H1 (cell line): ENCODE results near the gene UBE4B.

ENCODE experiments used
- CEBPB ChIP-seq: IDR thresholded peaks from 2 replicates; pipeline ENCODE4 v1.6.1; 2012; ENCODE audit warnings: low read depth, low read length
- POLR2AphosphoS5 ChIP-seq: IDR thresholded peaks from 2 replicates; pipeline ENCODE4 v1.6.1; 2011; ENCODE audit warnings: low read depth, low read length
- RAD21 ChIP-seq, 2 experiments: IDR thresholded peaks in 1 of 2; conservative IDR thresholded peaks in 1 of 2; 2 replicates each; pipeline ENCODE4 v1.6.1; 2011; ENCODE audit warnings: low read depth in 2 of 2, low read length in 2 of 2, improper control_type of control experiment in 1 of 2, inconsistent platforms in 1 of 2, mild to moderate bottlenecking in 1 of 2, moderate library complexity in 1 of 2
- SIRT6 ChIP-seq: IDR thresholded peaks from one replicate; pipeline ENCODE4 v1.7.1; 2012; ENCODE audit warnings: low read length, inconsistent platforms
- SP1 ChIP-seq: IDR thresholded peaks from 2 replicates; pipeline ENCODE4 v1.6.1; 2011; ENCODE audit warnings: low read depth, low read length
- TF ChIP-seq, protein P1 (sequence below), 3 experiments: IDR thresholded peaks; 1 replicate in 2 of 3; 2 replicates in 1 of 3; pipeline versions ENCODE4 v1.5.1 to v1.6.1; 2011; ENCODE audit warnings: low read length in 3 of 3, mild to moderate bottlenecking in 3 of 3, inconsistent platforms in 2 of 3, low read depth in 1 of 3, moderate library complexity in 1 of 3; ENCODE audit not compliant: insufficient read depth in 1 of 3; ENCODE audit errors: control extremely low read depth in 1 of 3

DNA sequence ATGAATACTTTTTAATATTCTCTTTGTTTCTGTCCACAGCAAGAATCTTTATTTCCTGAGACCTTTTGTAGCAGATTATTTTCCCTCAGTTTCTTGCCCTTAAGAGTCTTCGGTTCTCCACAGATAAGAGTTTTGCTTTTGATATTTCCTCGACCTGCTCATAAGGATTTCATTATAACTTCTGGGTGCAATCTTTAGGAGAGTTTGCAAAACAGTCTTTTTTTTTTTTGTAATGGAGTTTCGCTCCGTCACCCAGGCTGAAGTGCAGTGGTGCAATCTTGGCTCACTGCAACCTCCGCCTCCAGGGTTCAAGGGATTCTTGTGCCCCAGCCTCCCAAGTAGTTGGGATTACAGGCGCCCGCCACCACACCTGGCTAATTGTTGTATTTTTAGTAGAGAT is 10.1 kb upstream of the UBE4B start:
- TF ChIP-seq, protein P1, sequence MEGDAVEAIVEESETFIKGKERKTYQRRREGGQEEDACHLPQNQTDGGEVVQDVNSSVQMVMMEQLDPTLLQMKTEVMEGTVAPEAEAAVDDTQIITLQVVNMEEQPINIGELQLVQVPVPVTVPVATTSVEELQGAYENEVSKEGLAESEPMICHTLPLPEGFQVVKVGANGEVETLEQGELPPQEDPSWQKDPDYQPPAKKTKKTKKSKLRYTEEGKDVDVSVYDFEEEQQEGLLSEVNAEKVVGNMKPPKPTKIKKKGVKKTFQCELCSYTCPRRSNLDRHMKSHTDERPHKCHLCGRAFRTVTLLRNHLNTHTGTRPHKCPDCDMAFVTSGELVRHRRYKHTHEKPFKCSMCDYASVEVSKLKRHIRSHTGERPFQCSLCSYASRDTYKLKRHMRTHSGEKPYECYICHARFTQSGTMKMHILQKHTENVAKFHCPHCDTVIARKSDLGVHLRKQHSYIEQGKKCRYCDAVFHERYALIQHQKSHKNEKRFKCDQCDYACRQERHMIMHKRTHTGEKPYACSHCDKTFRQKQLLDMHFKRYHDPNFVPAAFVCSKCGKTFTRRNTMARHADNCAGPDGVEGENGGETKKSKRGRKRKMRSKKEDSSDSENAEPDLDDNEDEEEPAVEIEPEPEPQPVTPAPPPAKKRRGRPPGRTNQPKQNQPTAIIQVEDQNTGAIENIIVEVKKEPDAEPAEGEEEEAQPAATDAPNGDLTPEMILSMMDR (IDR thresholded peaks at IDR 0.05; ENCODE audit: control extremely low read depth in 1 of 3, insufficient read depth in 1 of 3, low read depth in 1 of 3, low read length in 3 of 3): no peak
- TF ChIP-seq POLR2AphosphoS5 (no peak), SIRT6 (no peak), SP1 (no peak), RAD21 (IDR thresholded peaks at IDR 0.05 in 1 of 2, conservative IDR thresholded peaks at IDR 0.05 in 1 of 2; ENCODE audit: low read depth in 2 of 2, low read length in 2 of 2) (no peak), CEBPB (no peak)
